ENCODE measurements around the gene EBF4.

DNA sequence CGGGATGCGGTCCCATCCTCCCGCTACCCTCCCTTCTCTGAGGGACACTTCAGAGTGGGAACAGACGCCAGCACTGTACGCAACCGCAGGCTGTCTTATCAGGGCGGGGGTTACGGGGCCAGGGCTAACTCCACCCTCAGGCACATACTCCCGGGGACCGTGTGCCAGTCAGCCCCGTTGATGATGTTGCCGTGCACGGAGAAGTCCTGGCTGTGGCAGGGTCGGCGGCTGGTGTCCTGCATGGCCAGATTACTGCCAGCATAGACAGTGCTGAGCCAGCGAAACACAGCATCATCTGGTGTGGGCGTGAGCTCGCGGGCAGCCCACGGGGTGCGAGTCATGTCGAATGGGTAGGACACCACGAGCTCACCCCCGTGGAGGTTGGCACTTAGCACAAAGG, 102.9 kb downstream of the EBF4 start:
- TF ChIP-seq, protein P1, sequence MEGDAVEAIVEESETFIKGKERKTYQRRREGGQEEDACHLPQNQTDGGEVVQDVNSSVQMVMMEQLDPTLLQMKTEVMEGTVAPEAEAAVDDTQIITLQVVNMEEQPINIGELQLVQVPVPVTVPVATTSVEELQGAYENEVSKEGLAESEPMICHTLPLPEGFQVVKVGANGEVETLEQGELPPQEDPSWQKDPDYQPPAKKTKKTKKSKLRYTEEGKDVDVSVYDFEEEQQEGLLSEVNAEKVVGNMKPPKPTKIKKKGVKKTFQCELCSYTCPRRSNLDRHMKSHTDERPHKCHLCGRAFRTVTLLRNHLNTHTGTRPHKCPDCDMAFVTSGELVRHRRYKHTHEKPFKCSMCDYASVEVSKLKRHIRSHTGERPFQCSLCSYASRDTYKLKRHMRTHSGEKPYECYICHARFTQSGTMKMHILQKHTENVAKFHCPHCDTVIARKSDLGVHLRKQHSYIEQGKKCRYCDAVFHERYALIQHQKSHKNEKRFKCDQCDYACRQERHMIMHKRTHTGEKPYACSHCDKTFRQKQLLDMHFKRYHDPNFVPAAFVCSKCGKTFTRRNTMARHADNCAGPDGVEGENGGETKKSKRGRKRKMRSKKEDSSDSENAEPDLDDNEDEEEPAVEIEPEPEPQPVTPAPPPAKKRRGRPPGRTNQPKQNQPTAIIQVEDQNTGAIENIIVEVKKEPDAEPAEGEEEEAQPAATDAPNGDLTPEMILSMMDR (IDR thresholded peaks at IDR 0.05) = no peak
- TF ChIP-seq POLR2A (IDR thresholded peaks at IDR 0.05) = no peak
- no peak for TF ChIP-seq POLR2AphosphoS5 (IDR thresholded peaks at IDR 0.05)

All from prostate gland (tissue), 2 donors.